GM23338 (cell line): ENCODE measurements around the gene LENG9. TPM values are rescaled to one million over a fixed set of nuclear protein-coding genes. Genes with fewer than 3 reads are reported as not detected.

ENCODE experiments used
- ATAC-seq: fragments of 200-7000 bp; cut with Tn5 transposase; 3 replicates; pipeline ENCODE4 v1.9.1; 2020
- DNase-seq: peaks from one replicate; pipeline ENCODE4 v3.0.0-alpha.2; 2015; ENCODE audit warnings: low spot score
- H2AFZ ChIP-seq: fragments of 200-600 bp; sonication (generic); 2 replicates; pipeline ENCODE4 v1.8.0; 2016; ENCODE audit warnings: antibody characterized with exemption, mild to moderate bottlenecking, moderate library complexity
- H3F3A ChIP-seq: fragments of 200-600 bp; sonication (generic); replicated peaks from 2 replicates; pipeline ENCODE4 v1.8.0; 2017; ENCODE audit warnings: antibody characterized with exemption, mixed run types, low read depth
- H3K27ac ChIP-seq: fragments of 200-600 bp; sonication (generic); 2 replicates; pipeline ENCODE4 v1.6.1; 2016; ENCODE audit warnings: low read depth
- H3K27me3 ChIP-seq: fragments of 200-600 bp; sonication (generic); 2 replicates; pipeline ENCODE4 v1.8.0; 2016; ENCODE audit warnings: mild to moderate bottlenecking, mixed run types, moderate library complexity; ENCODE audit not compliant: insufficient read depth
- H3K36me3 ChIP-seq: fragments of 200-600 bp; sonication (generic); 2 replicates; pipeline ENCODE4 v1.8.0; 2016; ENCODE audit warnings: mild to moderate bottlenecking; ENCODE audit not compliant: insufficient read depth
- H3K4me1 ChIP-seq: fragments of 200-600 bp; sonication (generic); 2 replicates; pipeline ENCODE4 v1.8.0; 2016; ENCODE audit warnings: mild to moderate bottlenecking, moderate library complexity; ENCODE audit not compliant: insufficient read depth
- H3K4me2 ChIP-seq: fragments of 200-600 bp; sonication (generic); 2 replicates; pipeline ENCODE4 v1.7.1; 2017; ENCODE audit warnings: mixed run types
- H3K4me3 ChIP-seq: fragments of 200-600 bp; sonication (generic); 2 replicates; pipeline ENCODE4 v1.6.1; 2016; ENCODE audit warnings: mixed run types
- H3K79me2 ChIP-seq: fragments of 200-600 bp; sonication (generic); replicated peaks from 2 replicates; pipeline ENCODE4 v1.8.0; 2017; ENCODE audit warnings: mild to moderate bottlenecking; ENCODE audit not compliant: insufficient read depth
- H3K9me2 ChIP-seq: fragments of 200-600 bp; sonication (generic); 2 replicates; pipeline ENCODE4 v1.8.0; 2017; ENCODE audit not compliant: insufficient read depth
- H4K20me1 ChIP-seq: fragments of 200-600 bp; sonication (generic); replicated peaks from 2 replicates; pipeline ENCODE4 v1.8.0; 2017; ENCODE audit warnings: mild to moderate bottlenecking; ENCODE audit not compliant: insufficient read depth
- H3K27ac Mint-ChIP-seq: 2 replicates; pipeline ENCODE4 v1.8.0; 2020; ENCODE audit warnings: inconsistent platforms, mild to moderate bottlenecking, moderate library complexity, mixed read lengths
- H3K27me3 Mint-ChIP-seq: 3 replicates; pipeline ENCODE4 v1.8.0; 2022; ENCODE audit warnings: low read depth, mild to moderate bottlenecking, moderate library complexity, mixed read lengths, inconsistent platforms; ENCODE audit not compliant: insufficient read depth, poor library complexity
- H3K36me3 Mint-ChIP-seq: 3 replicates; pipeline ENCODE4 v1.8.0; 2021; ENCODE audit warnings: low read depth, mild to moderate bottlenecking, inconsistent platforms, moderate library complexity, mixed read lengths
- H3K4me1 Mint-ChIP-seq: 3 replicates; pipeline ENCODE4 v1.8.0; 2020; ENCODE audit warnings: mild to moderate bottlenecking, inconsistent platforms, mixed read lengths
- H3K4me3 Mint-ChIP-seq: 3 replicates; pipeline ENCODE4 v1.8.0; 2021; ENCODE audit warnings: moderate library complexity, mild to moderate bottlenecking, inconsistent platforms, mixed read lengths
- H3K9me3 Mint-ChIP-seq: 3 replicates; pipeline ENCODE4 v1.8.0; 2020; ENCODE audit warnings: moderate library complexity, mild to moderate bottlenecking, inconsistent platforms, mixed read lengths
- CREB1 ChIP-seq: fragments of 250-450 bp; sonication (Bioruptor Pico); IDR thresholded peaks from 2 replicates; pipeline ENCODE4 v1.5.0; 2020; ENCODE audit warnings: low read depth, mild to moderate bottlenecking, moderate library complexity
- EZH2 ChIP-seq: fragments of 200-600 bp; sonication (generic); IDR thresholded peaks from one replicate; pipeline ENCODE4 v1.8.0; 2017; ENCODE audit warnings: antibody characterized with exemption, mild to moderate bottlenecking, low read depth; ENCODE audit not compliant: unreplicated experiment
- EZH2phosphoT487 ChIP-seq: fragments of 200-600 bp; sonication (generic); IDR thresholded peaks from one replicate; pipeline ENCODE4 v1.8.1; 2018; ENCODE audit warnings: antibody characterized with exemption; ENCODE audit not compliant: unreplicated experiment
- JUNB ChIP-seq: IDR thresholded peaks from one replicate; pipeline ENCODE4 v1.6.1; 2016; ENCODE audit warnings: antibody characterized with exemption; ENCODE audit not compliant: unreplicated experiment
- NANOG ChIP-seq: IDR thresholded peaks from 2 replicates; pipeline ENCODE4 v1.6.1; 2016; ENCODE audit warnings: antibody characterized with exemption, borderline replicate concordance
- POLR2AphosphoS5 ChIP-seq: IDR thresholded peaks from 2 replicates; pipeline ENCODE4 v1.6.1; 2016; ENCODE audit warnings: antibody characterized with exemption, low read depth
- STAT1 ChIP-seq: IDR thresholded peaks from one replicate; pipeline ENCODE4 v1.6.1; 2016; ENCODE audit warnings: antibody characterized with exemption; ENCODE audit not compliant: unreplicated experiment
- ZNF114 ChIP-seq: fragments of 250-450 bp; sonication (Bioruptor Pico); IDR thresholded peaks from 2 replicates; pipeline ENCODE4 v1.5.0; 2020; ENCODE audit warnings: mild to moderate bottlenecking, moderate library complexity
- ZNF331 ChIP-seq: fragments of 250-450 bp; sonication (Bioruptor Pico); IDR thresholded peaks from 2 replicates; pipeline ENCODE4 v1.5.0; 2020; ENCODE audit warnings: low read depth, mild to moderate bottlenecking, moderate library complexity
- polyA plus RNA-seq: library from polyadenylated mRNA; unstranded; fragments of >200 nt; fragmentation: Nextera tagmentation; extraction: Ambion mirVana; gene quantifications from 2 replicates; pipeline ENCODE4 v1.2.1, GENCODE V29; 2016
- total RNA-seq: library from RNA; depleted of rRNA; stranded (reverse); fragments of >200 nt; shearing (Covaris generic); gene quantifications from 2 replicates; pipeline ENCODE4 v1.2.3, GENCODE V29; 2014
- TF ChIP-seq, protein P1 (sequence below), 2 experiments: fragments of 200-600 bp in 1 of 2; sonication (generic) in 1 of 2; conservative IDR thresholded peaks; 2 replicates each; pipeline versions ENCODE4 v1.5.1 to v1.6.1; 2016 to 2017; ENCODE audit warnings: antibody characterized with exemption in 2 of 2, low read depth in 2 of 2, mild to moderate bottlenecking in 2 of 2, moderate library complexity in 1 of 2
- TF ChIP-seq, protein P2 (sequence below): IDR thresholded peaks from 2 replicates; pipeline ENCODE4 v1.6.1; 2016; ENCODE audit warnings: antibody characterized with exemption
- TF ChIP-seq, protein P3 (sequence below): IDR thresholded peaks from one replicate; pipeline ENCODE4 v1.6.1; 2018; ENCODE audit warnings: antibody characterized with exemption; ENCODE audit not compliant: unreplicated experiment
- TF ChIP-seq, protein P4 (sequence below): fragments of 250-450 bp; sonication (Bioruptor Pico); IDR thresholded peaks from 2 replicates; pipeline ENCODE4 v1.5.0; 2020; ENCODE audit warnings: mild to moderate bottlenecking, moderate library complexity

LENG9 gene
- total and polyA plus RNA-seq, 2 experiments from 2014 or later, result 0.26 to 6.4 TPM

DNA sequence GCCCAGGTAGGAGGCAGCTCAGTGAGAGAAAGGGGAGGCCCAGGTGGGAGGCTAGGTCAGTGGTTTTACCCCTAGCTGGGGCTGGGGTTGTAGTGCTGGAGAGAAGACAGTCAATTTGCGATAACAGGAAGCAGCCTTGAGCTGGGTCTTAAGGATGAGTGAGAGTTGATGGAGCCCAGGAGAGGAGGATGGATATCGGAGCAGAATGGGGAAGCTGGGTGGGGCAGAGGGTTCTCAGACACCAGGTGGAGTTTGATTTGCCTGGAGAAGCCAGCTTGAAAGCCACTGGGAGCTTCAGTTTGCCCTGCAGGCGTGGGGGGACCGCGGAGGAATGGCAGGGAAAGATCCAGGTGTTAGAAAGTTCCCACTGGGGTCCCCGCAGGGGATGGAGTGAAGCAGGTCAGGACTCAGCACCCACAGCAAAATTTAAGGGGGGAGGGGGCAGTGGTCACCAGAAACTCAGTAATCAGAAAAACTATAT lies 10.4 kb upstream of the LENG9 start:
- H4K20me1 ChIP-seq, result no peaks in the 10 kb centered on the region
- Mint-ChIP-seq H3K4me3 (no peak overlapping the region), H3K27ac (no peak overlapping the region), H3K9me3 (peaks cover 2% of the 10 kb centered on the region; the same call in 2 of the 3 replicates), H3K4me1 (peaks cover 24% of the 10 kb centered on the region), H3K27me3 (peaks cover 32% of the 10 kb centered on the region), H3K36me3 (no peaks in the 10 kb centered on the region; the same call in 2 of the 3 replicates)
- peak overlapping the region; percentile 96 for H2AFZ ChIP-seq
- no peaks in the 10 kb centered on the region for H3K36me3 ChIP-seq
- H3K79me2 ChIP-seq, result no peaks in the 10 kb centered on the region
- no peak overlapping the region; the same call in 1 of the 2 replicates for H3K4me2 ChIP-seq
- no peaks in the 10 kb centered on the region for H3K9me2 ChIP-seq
- no peaks in the 10 kb centered on the region for H3F3A ChIP-seq
- no peak overlapping the region for H3K4me3 ChIP-seq
- ATAC-seq (no peak), DNase-seq (no peak)
- H3K27ac ChIP-seq, result no peak overlapping the region
- TF ChIP-seq EZH2phosphoT487, result no peak
- TF ChIP-seq, protein P1, sequence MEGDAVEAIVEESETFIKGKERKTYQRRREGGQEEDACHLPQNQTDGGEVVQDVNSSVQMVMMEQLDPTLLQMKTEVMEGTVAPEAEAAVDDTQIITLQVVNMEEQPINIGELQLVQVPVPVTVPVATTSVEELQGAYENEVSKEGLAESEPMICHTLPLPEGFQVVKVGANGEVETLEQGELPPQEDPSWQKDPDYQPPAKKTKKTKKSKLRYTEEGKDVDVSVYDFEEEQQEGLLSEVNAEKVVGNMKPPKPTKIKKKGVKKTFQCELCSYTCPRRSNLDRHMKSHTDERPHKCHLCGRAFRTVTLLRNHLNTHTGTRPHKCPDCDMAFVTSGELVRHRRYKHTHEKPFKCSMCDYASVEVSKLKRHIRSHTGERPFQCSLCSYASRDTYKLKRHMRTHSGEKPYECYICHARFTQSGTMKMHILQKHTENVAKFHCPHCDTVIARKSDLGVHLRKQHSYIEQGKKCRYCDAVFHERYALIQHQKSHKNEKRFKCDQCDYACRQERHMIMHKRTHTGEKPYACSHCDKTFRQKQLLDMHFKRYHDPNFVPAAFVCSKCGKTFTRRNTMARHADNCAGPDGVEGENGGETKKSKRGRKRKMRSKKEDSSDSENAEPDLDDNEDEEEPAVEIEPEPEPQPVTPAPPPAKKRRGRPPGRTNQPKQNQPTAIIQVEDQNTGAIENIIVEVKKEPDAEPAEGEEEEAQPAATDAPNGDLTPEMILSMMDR (conservative IDR thresholded peaks at IDR 0.05; ENCODE audit: low read depth in 2 of 2), result no peak
- TF ChIP-seq JUNB, result no peak
- TF ChIP-seq, protein P2, sequence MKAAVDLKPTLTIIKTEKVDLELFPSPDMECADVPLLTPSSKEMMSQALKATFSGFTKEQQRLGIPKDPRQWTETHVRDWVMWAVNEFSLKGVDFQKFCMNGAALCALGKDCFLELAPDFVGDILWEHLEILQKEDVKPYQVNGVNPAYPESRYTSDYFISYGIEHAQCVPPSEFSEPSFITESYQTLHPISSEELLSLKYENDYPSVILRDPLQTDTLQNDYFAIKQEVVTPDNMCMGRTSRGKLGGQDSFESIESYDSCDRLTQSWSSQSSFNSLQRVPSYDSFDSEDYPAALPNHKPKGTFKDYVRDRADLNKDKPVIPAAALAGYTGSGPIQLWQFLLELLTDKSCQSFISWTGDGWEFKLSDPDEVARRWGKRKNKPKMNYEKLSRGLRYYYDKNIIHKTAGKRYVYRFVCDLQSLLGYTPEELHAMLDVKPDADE, result no peak
- TF ChIP-seq, protein P3, sequence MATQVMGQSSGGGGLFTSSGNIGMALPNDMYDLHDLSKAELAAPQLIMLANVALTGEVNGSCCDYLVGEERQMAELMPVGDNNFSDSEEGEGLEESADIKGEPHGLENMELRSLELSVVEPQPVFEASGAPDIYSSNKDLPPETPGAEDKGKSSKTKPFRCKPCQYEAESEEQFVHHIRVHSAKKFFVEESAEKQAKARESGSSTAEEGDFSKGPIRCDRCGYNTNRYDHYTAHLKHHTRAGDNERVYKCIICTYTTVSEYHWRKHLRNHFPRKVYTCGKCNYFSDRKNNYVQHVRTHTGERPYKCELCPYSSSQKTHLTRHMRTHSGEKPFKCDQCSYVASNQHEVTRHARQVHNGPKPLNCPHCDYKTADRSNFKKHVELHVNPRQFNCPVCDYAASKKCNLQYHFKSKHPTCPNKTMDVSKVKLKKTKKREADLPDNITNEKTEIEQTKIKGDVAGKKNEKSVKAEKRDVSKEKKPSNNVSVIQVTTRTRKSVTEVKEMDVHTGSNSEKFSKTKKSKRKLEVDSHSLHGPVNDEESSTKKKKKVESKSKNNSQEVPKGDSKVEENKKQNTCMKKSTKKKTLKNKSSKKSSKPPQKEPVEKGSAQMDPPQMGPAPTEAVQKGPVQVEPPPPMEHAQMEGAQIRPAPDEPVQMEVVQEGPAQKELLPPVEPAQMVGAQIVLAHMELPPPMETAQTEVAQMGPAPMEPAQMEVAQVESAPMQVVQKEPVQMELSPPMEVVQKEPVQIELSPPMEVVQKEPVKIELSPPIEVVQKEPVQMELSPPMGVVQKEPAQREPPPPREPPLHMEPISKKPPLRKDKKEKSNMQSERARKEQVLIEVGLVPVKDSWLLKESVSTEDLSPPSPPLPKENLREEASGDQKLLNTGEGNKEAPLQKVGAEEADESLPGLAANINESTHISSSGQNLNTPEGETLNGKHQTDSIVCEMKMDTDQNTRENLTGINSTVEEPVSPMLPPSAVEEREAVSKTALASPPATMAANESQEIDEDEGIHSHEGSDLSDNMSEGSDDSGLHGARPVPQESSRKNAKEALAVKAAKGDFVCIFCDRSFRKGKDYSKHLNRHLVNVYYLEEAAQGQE, result no peak
- no peak for TF ChIP-seq NANOG
- no peak for TF ChIP-seq POLR2AphosphoS5
- no peak for TF ChIP-seq EZH2
- TF ChIP-seq CREB1 (CRISPR knock-in tag), result no peak
- TF ChIP-seq, protein P4, sequence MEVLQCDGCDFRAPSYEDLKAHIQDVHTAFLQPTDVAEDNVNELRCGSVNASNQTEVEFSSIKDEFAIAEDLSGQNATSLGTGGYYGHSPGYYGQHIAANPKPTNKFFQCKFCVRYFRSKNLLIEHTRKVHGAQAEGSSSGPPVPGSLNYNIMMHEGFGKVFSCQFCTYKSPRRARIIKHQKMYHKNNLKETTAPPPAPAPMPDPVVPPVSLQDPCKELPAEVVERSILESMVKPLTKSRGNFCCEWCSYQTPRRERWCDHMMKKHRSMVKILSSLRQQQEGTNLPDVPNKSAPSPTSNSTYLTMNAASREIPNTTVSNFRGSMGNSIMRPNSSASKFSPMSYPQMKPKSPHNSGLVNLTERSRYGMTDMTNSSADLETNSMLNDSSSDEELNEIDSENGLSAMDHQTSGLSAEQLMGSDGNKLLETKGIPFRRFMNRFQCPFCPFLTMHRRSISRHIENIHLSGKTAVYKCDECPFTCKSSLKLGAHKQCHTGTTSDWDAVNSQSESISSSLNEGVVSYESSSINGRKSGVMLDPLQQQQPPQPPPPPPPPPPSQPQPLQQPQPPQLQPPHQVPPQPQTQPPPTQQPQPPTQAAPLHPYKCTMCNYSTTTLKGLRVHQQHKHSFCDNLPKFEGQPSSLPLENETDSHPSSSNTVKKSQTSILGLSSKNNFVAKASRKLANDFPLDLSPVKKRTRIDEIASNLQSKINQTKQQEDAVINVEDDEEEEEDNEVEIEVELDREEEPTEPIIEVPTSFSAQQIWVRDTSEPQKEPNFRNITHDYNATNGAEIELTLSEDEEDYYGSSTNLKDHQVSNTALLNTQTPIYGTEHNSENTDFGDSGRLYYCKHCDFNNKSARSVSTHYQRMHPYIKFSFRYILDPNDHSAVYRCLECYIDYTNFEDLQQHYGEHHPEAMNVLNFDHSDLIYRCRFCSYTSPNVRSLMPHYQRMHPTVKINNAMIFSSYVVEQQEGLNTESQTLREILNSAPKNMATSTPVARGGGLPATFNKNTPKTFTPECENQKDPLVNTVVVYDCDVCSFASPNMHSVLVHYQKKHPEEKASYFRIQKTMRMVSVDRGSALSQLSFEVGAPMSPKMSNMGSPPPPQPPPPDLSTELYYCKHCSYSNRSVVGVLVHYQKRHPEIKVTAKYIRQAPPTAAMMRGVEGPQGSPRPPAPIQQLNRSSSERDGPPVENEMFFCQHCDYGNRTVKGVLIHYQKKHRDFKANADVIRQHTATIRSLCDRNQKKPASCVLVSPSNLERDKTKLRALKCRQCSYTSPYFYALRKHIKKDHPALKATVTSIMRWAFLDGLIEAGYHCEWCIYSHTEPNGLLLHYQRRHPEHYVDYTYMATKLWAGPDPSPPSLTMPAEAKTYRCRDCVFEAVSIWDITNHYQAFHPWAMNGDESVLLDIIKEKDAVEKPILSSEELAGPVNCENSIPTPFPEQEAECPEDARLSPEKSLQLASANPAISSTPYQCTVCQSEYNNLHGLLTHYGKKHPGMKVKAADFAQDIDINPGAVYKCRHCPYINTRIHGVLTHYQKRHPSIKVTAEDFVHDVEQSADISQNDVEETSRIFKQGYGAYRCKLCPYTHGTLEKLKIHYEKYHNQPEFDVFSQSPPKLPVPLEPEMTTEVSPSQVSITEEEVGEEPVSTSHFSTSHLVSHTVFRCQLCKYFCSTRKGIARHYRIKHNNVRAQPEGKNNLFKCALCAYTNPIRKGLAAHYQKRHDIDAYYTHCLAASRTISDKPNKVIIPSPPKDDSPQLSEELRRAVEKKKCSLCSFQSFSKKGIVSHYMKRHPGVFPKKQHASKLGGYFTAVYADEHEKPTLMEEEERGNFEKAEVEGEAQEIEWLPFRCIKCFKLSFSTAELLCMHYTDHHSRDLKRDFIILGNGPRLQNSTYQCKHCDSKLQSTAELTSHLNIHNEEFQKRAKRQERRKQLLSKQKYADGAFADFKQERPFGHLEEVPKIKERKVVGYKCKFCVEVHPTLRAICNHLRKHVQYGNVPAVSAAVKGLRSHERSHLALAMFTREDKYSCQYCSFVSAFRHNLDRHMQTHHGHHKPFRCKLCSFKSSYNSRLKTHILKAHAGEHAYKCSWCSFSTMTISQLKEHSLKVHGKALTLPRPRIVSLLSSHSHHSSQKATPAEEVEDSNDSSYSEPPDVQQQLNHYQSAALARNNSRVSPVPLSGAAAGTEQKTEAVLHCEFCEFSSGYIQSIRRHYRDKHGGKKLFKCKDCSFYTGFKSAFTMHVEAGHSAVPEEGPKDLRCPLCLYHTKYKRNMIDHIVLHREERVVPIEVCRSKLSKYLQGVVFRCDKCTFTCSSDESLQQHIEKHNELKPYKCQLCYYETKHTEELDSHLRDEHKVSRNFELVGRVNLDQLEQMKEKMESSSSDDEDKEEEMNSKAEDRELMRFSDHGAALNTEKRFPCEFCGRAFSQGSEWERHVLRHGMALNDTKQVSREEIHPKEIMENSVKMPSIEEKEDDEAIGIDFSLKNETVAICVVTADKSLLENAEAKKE (CRISPR knock-in tag), result no peak
- TF ChIP-seq ZNF114 (CRISPR knock-in tag), result no peak
- no peak for TF ChIP-seq ZNF331 (CRISPR knock-in tag)
- no peak for TF ChIP-seq STAT1
- H3K27me3 ChIP-seq, result peaks cover 28% of the 10 kb centered on the region
- H3K4me1 ChIP-seq, result peaks cover 17% of the 10 kb centered on the region
